Thoracic aorta (tissue), 2 donors: ENCODE measurements around the gene TIAM2. TPM values are rescaled to one million over a fixed set of nuclear protein-coding genes. Genes with fewer than 3 reads are reported as not detected.

ENCODE experiments used
- ATAC-seq: fragments of 150-250 bp; one replicate; pipeline ENCODE4 v1.8.0; 2017; ENCODE audit warnings: low read depth; ENCODE audit not compliant: insufficient number of reproducible peaks, low FRiP score
- DNase-seq: peaks from one replicate; pipeline ENCODE4 v3.0.0-alpha.2; 2020; ENCODE audit warnings: low spot score
- H3K27ac ChIP-seq, 2 donors: fragments of 200-600 bp; sonication (generic); 1 replicate in 1 of 2; 2 replicates in 1 of 2; pipeline ENCODE4 v1.5.1; 2016; ENCODE audit warnings: mild to moderate bottlenecking in 2 of 2, moderate library complexity in 2 of 2
- H3K27me3 ChIP-seq: fragments of 200-600 bp; sonication (generic); replicated peaks from 2 replicates; pipeline ENCODE4 v1.6.0; 2016; ENCODE audit warnings: mild to moderate bottlenecking; ENCODE audit not compliant: insufficient read depth
- H3K36me3 ChIP-seq: fragments of 200-600 bp; sonication (generic); one replicate; pipeline ENCODE4 v1.5.1; 2016
- H3K4me1 ChIP-seq, 2 donors: fragments of 200-600 bp; sonication (generic); 1 replicate in 1 of 2; 2 replicates in 1 of 2; pipeline versions ENCODE4 v1.5.1 to v1.6.0; 2016; ENCODE audit warnings: low read depth in 2 of 2, mild to moderate bottlenecking in 1 of 2; ENCODE audit not compliant: control insufficient read depth in 1 of 2
- H3K4me3 ChIP-seq: fragments of 200-600 bp; sonication (generic); 2 replicates; pipeline ENCODE4 v1.5.1; 2016; ENCODE audit warnings: mild to moderate bottlenecking
- H3K9me3 ChIP-seq: fragments of 200-600 bp; sonication (generic); 2 replicates; pipeline ENCODE4 v1.5.1; 2016
- total RNA-seq, 2 donors: library from RNA; depleted of rRNA; stranded (reverse); fragments of >200 nt; gene quantifications; one replicate each; pipeline versions ENCODE4 v1.1.0 to v1.2.3, GENCODE V29; 2016
- TF ChIP-seq, protein P1 (sequence below): fragments of 200-600 bp; sonication (generic); IDR thresholded peaks from one replicate; pipeline ENCODE4 v1.5.1; 2019; ENCODE audit warnings: antibody characterized with exemption

TIAM2 gene
- total RNA-seq, 2 donors from 2014 or later: 17.8 to 22.1 TPM

DNA sequence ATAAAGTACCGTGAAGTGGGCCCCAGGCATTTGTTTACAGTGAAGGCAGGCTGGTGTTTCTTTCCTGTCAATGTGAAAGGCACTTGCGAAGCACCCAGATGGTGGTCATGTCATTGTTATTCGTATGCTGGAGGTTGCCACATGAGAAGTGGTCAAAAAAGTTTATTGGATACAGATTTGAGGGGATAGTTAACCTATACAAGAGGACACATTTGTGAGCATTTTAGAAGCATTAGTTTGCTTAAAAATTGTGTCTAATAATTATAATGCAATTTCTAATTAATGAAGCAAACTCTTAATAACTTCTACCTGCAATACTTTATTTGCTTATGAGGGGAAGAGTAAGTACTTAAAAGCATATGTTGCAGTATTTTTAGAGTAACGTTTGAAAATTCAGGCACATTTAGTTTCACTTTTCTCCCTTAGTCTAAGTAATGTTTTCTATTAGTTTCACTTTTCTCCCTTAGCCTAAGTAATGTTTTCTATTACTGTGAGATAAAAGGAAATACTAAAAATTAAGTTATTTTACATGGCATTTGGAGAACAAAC is 148.0 kb downstream of the TIAM2 start:
- Histone ChIP-seq H3K36me3 (no peaks in the 10 kb centered on the region), H3K4me1 (peaks cover 6 to 26% of the 10 kb centered on the region in 2 donors), H3K4me3 (peak overlapping the region; percentile 66), H3K27me3 (no peaks in the 10 kb centered on the region), H3K9me3 (no peaks in the 10 kb centered on the region), H3K27ac (peak overlapping the region; percentile 30 to 43)
- ATAC-seq (no peak), DNase-seq (no peak)
- TF ChIP-seq, protein P1, sequence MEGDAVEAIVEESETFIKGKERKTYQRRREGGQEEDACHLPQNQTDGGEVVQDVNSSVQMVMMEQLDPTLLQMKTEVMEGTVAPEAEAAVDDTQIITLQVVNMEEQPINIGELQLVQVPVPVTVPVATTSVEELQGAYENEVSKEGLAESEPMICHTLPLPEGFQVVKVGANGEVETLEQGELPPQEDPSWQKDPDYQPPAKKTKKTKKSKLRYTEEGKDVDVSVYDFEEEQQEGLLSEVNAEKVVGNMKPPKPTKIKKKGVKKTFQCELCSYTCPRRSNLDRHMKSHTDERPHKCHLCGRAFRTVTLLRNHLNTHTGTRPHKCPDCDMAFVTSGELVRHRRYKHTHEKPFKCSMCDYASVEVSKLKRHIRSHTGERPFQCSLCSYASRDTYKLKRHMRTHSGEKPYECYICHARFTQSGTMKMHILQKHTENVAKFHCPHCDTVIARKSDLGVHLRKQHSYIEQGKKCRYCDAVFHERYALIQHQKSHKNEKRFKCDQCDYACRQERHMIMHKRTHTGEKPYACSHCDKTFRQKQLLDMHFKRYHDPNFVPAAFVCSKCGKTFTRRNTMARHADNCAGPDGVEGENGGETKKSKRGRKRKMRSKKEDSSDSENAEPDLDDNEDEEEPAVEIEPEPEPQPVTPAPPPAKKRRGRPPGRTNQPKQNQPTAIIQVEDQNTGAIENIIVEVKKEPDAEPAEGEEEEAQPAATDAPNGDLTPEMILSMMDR: no peak

DNA sequence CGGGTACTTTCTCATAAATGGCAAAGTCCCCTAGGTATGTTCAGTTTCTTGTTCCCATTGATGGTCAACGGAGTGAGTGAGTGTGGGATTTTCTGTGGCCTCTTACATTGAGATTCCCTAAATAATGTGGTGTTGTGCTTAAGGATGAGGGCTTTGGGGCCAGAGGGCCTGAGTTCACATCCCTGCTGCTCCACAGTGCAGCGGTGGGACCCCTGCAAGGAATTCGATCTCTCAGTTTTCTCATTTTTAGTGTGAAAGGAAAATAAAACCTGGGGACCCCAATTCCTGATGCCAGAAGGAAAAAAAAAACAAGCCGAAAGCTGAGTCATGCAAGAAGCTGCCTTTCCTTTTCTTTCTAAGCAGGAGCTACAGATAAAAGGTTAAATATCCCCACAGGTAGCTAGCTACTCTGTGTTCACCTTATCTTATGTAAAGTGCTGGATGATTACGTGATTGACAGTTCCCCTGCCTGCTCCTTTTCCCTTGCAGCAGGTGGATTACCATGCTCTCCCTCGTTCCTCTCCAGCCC is 148.5 kb downstream of the TIAM2 start:
- no peaks in the 10 kb centered on the region for H3K9me3 ChIP-seq
- TF ChIP-seq, protein P1: no peak
- ATAC-seq (no peak), DNase-seq (no peak)
- peaks cover 6 to 26% of the 10 kb centered on the region in 2 donors for H3K4me1 ChIP-seq
- peak overlapping the region; percentile 66 for H3K4me3 ChIP-seq
- H3K27ac ChIP-seq: peak overlapping the region; percentile 30 to 43
- H3K36me3 ChIP-seq: no peaks in the 10 kb centered on the region
- H3K27me3 ChIP-seq: no peaks in the 10 kb centered on the region

DNA sequence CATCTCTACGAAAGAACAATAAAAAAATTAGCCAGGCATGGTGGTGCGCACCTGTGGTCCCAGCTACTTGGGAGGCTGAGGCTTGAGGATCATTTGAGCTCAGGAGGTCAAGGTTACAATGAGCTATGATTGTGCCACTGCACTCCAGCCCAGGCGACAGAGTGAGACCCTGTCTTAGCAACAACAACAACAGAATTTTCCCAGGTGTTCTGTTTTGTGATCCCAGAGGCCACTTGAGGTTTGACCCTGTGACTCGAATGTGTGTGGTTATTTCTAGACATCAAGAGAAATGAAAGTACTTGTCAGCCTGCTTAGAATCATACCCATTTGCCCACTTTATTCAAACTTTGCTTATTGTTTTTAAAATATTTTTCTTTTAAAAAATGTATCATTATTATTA is 151.1 kb downstream of the TIAM2 start:
- Histone ChIP-seq H3K9me3 (no peaks in the 10 kb centered on the region), H3K36me3 (no peaks in the 10 kb centered on the region), H3K4me3 (no peak overlapping the region), H3K27ac (no peak overlapping the region), H3K27me3 (no peaks in the 10 kb centered on the region), H3K4me1 (peaks cover 6 to 22% of the 10 kb centered on the region in 2 donors)
- no peak for DNase-seq
- TF ChIP-seq, protein P1: no peak
- ATAC-seq: no peak

GRCh38 chr6:155147958-155148663 is 153.0 kb downstream of the TIAM2 start:
- DNase-seq: no peak
- H3K27ac ChIP-seq: no peak overlapping the region
- TF ChIP-seq, protein P1: no peak
- no peaks in the 10 kb centered on the region for H3K9me3 ChIP-seq
- no peaks in the 10 kb centered on the region for H3K27me3 ChIP-seq
- peaks cover 4 to 8% of the 10 kb centered on the region in 2 donors for H3K4me1 ChIP-seq
- ATAC-seq: no peak
- no peak overlapping the region for H3K4me3 ChIP-seq
- H3K36me3 ChIP-seq: no peaks in the 10 kb centered on the region

GRCh38 chr6:155150967-155151671 is 156.0 kb downstream of the TIAM2 start:
- Histone ChIP-seq H3K4me3 (no peak overlapping the region), H3K9me3 (no peaks in the 10 kb centered on the region), H3K27ac (no peak overlapping the region), H3K27me3 (no peaks in the 10 kb centered on the region), H3K36me3 (no peaks in the 10 kb centered on the region), H3K4me1 (peaks cover 10 to 15% of the 10 kb centered on the region in 2 donors)
- ATAC-seq (no peak), DNase-seq (no peak)
- TF ChIP-seq, protein P1: no peak
